ENCODE data around the gene SCYGR1.
"Not testable (repeated sequence)": the region's sequence is repeated elsewhere in the genome, so short reads cannot be mapped to it uniquely, and the experiment has no call there.

The SCYGR1 gene

GRCh38 chr2:227387583-227387982 is at the start of gene SCYGR1:
Gene SCYGR1 (minus strand): TSS chr2:227387949. CDS start chr2:227387949, 0 bp downstream.
- not testable (repeated sequence) for DNase-seq (ENCODE audit: low read depth); H3K4me3 ChIP-seq (ENCODE audit: low read depth, low read length)

- TF ChIP-seq CTCF (IDR thresholded peaks at IDR 0.05; ENCODE audit: insufficient read depth, low read depth, low read length, missing control alignments), result no peak
- H3K4me3 ChIP-seq (ENCODE audit: low read depth, low read length), result no peak overlapping the region
- no peak for DNase-seq (ENCODE audit: low read depth)
These were observed 48.9 kb upstream of the SCYGR1 start for GRCh38 chr2:227436436-227437174.

GRCh38 chr2:227433171-227433570 is 45.4 kb upstream of the SCYGR1 start:
- DNase-seq (ENCODE audit: low read depth), result no peak
- TF ChIP-seq CTCF (IDR thresholded peaks at IDR 0.05; ENCODE audit: insufficient read depth, low read depth, low read length, missing control alignments), result no peak
- no peak overlapping the region for H3K4me3 ChIP-seq (ENCODE audit: low read depth, low read length)

- no peak for DNase-seq (ENCODE audit: low read depth)
- TF ChIP-seq CTCF (IDR thresholded peaks at IDR 0.05; ENCODE audit: insufficient read depth, low read depth, low read length, missing control alignments), result no peak
- no peak overlapping the region for H3K4me3 ChIP-seq (ENCODE audit: low read depth, low read length)
These were observed 42.9 kb upstream of the SCYGR1 start for GRCh38 chr2:227430639-227431038.

GRCh38 chr2:227428731-227429285 is 41.1 kb upstream of the SCYGR1 start:
- TF ChIP-seq CTCF (IDR thresholded peaks at IDR 0.05; ENCODE audit: insufficient read depth, low read depth, low read length, missing control alignments), result no peak
- no peak overlapping the region for H3K4me3 ChIP-seq (ENCODE audit: low read depth, low read length)
- no peak for DNase-seq (ENCODE audit: low read depth)

- no peak for TF ChIP-seq CTCF (IDR thresholded peaks at IDR 0.05; ENCODE audit: insufficient read depth, low read depth, low read length, missing control alignments)
- no peak overlapping the region for H3K4me3 ChIP-seq (ENCODE audit: low read depth, low read length)
- DNase-seq (ENCODE audit: low read depth), result no peak
These were observed 36.1 kb upstream of the SCYGR1 start for GRCh38 chr2:227423656-227424499.

Data from GM12865 (cell line).